Measurements from ENCODE around the gene SUFU.

GRCh38 chr10:102654969-102655368, 151.2 kb downstream of the SUFU start:
- TF ChIP-seq POLR2A (IDR thresholded peaks at IDR 0.05; ENCODE audit: control extremely low read depth in 1 of 2, low read depth in 2 of 2, low read length in 2 of 2) (no peak), SIX5 (IDR thresholded peaks at IDR 0.05; ENCODE audit: low read depth, low read length) (no peak), EP300 (IDR thresholded peaks at IDR 0.05; ENCODE audit: borderline replicate concordance in 1 of 2, low read depth in 2 of 2, low read length in 2 of 2) (no peak), ATF3 (IDR thresholded peaks at IDR 0.05; ENCODE audit: insufficient read depth, low read depth, low read length) (no peak), TBP (IDR thresholded peaks at IDR 0.05; ENCODE audit: low read depth, low read length) (no peak)

Data from H1 (cell line).